Stimulated activated CD4-positive, alpha-beta T cell treated with anti-CD3 and anti-CD28 coated beads, Interleukin-2, amount 100 ng/mL, for 24 hours (primary cell): Measurements from ENCODE around the gene USP28.
A peak's percentile ranks its signal among the peaks of the same experiment; 100 is the strongest.
"Not testable (repeated sequence)": the region's sequence is repeated elsewhere in the genome, so short reads cannot be mapped to it uniquely, and the experiment has no call there.

Source experiments
- DNase-seq, 2 donors: peaks; one replicate each; pipeline ENCODE4 v3.0.0-alpha.2; 2020

USP28 gene, protein sequence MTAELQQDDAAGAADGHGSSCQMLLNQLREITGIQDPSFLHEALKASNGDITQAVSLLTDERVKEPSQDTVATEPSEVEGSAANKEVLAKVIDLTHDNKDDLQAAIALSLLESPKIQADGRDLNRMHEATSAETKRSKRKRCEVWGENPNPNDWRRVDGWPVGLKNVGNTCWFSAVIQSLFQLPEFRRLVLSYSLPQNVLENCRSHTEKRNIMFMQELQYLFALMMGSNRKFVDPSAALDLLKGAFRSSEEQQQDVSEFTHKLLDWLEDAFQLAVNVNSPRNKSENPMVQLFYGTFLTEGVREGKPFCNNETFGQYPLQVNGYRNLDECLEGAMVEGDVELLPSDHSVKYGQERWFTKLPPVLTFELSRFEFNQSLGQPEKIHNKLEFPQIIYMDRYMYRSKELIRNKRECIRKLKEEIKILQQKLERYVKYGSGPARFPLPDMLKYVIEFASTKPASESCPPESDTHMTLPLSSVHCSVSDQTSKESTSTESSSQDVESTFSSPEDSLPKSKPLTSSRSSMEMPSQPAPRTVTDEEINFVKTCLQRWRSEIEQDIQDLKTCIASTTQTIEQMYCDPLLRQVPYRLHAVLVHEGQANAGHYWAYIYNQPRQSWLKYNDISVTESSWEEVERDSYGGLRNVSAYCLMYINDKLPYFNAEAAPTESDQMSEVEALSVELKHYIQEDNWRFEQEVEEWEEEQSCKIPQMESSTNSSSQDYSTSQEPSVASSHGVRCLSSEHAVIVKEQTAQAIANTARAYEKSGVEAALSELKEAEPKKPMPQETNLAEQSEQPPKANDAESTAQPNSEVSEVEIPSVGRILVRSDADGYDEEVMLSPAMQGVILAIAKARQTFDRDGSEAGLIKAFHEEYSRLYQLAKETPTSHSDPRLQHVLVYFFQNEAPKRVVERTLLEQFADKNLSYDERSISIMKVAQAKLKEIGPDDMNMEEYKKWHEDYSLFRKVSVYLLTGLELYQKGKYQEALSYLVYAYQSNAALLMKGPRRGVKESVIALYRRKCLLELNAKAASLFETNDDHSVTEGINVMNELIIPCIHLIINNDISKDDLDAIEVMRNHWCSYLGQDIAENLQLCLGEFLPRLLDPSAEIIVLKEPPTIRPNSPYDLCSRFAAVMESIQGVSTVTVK

DNA sequence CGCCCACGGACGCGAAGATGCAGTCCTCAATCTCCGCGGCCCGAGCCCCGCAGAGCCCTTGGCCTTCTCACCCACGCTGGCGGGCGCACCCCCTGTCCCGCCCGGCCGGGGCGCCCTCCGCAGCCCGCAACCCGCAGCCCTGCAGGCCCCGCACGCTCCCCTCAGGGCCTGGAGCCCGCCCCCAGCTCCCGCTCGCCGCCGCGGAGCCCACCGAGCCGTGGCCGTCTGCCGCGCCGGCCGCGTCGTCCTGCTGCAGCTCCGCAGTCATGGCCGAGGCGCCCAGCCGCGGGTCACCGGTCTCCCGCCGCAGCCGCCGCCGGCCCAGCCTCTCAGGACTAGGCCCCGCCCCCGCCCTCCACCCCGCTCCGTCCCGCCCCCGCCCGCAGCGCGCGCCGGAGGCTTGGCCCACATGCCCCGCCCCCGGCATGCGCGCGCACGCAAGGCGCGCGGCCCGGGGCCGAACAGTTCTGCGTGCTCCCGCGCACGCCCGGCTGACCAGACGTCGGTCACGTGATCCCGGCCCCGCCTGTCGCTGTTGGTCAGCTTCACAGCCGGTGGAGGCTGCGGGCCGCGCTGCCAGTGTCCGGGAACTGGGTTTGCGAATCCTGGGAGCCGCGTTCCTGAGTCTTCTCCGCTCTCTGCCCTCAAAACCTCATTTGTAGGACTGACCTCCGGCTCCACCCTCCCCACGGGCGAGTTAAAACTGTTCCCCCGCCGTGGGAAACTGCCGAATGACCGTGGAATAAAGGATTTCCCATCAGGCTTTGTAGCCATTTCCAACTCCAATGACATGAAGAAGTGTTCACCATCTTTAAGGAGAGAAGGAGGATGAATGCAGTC, at the start of gene USP28:
TSS of gene USP28 (minus strand) at position 339 of the 840 bp plus-strand sequence. CDS start at position 268, 71 bp downstream.
- DNase-seq = peak; percentile 77 to 86

DNA sequence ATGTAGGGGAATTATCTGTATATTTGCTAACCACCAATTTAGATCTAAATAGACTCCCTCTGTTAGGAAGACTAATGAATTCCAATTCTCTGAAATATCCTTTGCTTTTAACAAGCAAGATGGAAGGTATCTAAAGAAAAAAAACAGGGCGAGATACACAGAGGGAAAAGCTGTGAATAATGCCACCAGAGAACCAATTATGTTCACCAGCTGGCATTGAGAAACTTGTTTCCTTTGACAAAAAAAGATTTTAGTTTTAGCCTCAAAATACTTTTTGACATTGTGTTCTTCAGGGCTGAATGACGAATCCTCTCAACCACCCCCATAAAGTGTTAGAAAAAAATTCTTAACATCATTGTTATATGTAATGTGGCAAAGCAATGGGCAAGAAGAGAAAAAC, 48.2 kb upstream of the USP28 start:
- DNase-seq = no peak

DNA sequence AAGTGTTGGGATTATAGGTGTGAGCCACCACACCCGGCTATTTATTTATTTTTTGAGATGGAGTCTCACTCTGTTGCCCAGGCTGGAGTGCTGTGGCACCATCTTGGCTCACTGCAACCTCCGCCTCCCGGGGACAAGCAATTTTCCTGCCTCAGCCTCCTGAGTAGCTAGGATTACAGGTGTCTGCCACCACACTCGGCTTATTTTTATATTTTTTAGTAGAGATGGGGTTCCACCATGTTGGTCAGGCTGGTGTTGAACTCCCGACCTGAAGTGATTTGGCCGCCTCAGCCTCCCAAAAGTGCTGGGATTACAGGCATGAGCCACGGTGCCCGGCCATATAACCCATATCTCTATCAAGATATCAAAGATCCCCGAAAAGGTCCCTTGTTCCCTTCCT, 36.1 kb upstream of the USP28 start:
- DNase-seq = not testable (repeated sequence)

DNA sequence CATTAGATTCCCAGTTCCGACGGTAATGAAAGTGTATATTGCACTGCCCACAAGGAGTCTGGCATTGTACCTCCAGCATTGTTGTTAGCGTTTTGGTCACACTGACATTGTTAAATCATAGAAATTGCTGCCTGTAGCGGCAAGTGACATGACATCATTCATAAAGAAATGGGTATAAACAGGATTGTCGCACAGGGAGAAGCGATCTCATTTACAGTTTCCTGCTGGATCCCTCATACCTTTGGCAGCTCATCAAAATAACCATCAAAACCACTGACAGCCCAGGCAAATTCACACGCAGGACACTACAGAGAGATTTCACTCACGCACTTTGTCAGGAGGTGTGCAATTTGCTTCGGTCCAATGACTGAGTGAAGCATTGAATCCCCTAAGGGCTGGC, 32.7 kb upstream of the USP28 start:
- no peak for DNase-seq

DNA sequence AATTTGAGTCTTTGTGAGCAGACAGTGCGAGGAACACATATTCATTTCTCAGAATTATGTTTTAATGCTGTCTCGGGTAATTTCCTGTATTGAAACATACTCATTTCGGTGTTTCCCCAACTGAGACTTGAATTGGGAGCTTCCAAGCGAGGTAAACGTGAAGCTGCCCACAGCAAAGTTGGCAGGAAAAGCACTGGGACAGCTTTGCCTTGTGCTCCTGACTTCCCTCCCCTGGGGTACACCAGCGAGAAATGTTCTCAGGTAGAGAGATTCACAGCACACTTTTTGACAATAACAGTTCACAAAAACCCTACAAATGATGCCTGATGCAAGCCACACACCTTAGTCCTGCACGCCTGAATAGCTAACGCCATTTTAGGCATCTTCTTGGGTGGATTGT, 32.3 kb upstream of the USP28 start:
- DNase-seq = no peak

DNA sequence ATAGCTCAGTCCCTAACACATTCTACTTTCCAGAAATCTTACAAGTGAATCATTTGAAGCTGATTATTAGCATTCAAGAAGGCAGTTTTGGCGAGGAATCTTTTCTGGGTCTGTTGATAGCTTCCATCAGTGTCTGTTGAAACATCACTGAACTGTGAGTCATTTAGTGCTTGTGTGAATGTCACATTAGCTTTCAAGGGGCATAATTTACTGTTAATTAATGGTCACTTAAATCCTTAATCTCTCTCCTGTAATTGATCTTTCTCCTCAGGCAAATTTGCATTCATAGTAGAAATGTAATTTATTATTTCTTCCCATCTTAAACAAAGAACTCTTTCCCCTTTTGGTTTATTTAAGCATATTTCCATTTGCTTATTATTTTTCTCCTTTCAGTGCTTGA, 31.8 kb upstream of the USP28 start:
- no peak for DNase-seq

DNA sequence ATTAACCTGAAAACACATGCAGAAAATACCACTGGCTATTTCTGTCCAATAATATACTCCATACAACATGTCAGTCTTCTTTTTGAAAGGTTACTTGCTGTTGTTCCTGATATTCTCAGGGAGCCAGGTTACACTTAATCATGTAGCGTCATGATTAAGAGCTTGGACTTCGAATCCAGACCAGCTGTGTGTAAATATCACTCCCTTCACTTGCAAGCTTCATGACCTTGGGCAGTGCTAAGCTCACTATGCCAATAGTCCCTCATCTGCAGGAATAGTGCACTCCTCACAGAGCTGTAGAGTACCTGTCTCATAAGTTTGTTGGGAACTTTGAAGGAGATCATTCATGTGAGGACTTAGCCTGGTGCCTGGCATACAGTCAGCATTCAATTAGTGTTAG, 31.1 kb upstream of the USP28 start:
- DNase-seq = no peak

DNA sequence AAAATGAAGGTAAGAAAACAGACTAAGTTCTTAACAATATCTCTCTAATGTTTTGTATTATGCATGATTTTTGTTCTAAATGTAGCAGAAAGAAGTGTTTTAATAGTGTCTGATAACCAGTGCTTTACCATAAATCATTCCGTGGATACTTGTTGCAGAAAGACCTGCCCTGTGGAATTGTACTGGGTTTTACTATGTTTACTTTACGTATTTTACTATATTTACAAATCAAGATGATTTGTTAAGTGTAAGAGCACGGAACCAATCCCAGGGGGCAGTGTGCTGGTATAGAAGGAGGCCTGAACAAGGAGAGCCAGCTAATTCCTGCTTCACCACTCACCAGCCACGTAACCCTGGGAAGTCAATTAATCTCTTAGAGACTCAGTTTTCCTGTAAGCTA, 30.7 kb upstream of the USP28 start:
- DNase-seq = no peak

DNA sequence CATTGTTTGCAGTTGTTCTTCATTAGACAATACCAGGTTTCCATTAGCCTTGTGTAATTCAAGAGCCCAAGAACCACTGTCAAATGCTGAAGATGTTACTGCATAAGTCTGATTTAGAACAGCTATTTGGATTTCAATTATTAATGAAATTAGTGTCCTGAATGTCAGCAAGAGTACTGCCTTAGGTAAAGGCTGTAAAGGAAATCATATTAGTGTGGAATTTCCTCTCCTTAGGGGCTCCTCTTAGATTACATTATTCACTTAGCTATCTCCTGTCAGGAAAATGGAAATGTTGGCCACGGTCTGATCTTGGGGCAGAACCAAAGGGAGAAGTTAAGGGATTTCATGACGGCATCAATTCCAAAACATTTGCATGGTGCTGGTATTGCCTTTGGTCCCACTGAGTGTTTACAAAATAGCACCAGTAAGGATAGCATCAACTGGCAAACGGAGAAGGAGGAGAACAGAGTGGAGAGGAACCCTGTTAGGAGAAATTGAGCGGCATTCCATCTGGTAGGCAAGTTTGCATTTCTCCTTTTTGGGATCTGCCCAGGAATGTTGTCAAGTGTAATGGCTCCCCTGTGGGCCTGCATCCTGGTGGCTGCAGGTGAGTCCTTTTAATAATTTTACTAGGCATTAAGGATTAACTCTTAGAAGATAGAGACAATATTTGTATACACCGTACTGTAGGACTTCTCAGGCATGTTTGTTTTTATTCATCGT, 29.2 kb upstream of the USP28 start, which contains the start of gene HTR3B:
TSS of gene HTR3B (plus strand) at position 418 of the 723 bp plus-strand sequence. CDS start at position 556, 138 bp downstream.
- no peak for DNase-seq

DNA sequence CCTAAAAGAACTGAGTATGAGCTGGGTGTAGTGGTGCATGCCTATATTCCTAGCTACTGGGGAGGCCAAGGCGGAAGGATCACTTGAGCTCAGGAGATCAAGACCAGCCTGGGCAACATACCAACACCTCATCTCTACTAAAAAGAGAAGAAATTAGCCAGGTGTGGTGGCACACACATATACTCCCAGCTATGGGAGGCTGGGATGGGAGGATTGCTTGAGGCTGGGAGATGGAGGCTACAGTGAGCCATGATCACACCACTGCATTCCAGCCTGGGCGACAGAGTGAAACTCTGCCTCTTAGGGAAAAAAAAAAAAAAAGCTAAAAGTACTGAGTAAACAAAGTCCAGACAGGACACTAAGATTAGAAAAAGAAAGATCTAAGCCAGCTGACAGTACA, 25.8 kb upstream of the USP28 start:
- DNase-seq = no peak

DNA sequence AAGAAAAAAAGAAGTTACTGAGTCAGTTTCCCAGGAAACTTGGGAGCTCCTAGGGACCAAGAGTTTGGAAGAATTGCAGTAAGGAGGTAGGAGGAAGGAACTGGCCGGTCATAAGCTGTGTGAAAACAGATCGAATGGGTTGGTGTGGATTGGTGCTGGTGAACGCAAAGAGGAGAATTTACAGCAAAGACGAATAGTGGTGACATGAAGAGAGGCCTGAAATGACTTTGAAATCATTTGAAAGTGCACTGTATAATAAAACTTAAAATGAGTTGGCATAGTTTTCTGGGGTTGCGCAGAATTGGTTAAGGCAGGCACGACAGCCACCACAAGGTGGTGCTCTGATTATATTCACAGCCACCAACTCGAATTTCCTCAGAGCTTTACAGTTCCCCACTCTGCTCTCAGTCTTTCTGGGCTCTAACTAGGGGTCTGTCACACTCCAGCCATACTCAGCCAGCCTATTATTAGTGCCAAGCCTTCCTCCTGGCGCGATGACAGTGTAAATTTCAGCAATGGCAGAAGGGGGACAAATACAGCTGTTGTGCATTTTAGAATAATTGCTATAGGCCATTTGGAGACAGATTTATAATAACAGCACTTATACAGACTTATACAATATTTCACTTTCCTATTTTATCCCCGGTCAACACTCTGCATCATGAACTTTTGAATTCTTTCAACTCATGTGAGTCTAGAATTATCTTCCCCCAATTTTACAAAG, 20.9 kb upstream of the USP28 start:
- peak; percentile 34 to 37 for DNase-seq

DNA sequence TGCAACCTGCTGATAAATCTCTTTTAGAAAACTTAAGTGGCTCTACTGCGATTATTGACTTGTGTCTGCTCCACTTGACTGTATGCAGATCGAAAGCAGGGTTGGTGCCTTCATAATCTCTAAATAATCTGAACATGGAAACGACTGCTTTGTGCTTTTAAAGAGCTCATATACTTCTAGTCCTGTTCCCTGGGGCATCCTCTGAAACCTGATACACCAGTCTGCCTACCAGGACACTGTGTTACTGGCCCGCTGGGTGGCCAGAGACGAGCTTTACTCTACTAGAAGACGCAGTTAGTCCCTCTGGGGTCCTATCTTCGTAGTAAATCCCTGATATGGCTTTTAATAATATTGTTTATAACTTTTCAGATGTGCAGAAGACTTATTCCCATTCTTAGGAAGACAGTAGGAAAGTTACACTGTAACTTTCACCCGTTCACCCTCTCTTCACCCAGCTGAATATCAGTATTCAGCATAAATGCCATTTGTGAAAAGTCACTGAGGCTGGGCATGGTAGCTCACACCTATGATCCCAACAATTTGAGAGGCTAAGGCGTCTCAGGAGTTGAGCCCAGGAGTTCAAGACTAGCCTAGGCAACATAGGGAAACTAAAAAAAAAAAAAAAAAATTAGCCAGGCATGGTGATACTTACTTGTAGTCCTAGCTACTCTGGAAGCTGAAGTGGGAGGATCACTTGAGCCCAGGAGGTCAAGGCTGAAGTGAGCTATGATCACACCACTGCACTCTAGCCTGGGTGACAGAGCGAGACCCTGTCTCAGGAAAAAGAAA, 20.2 kb upstream of the USP28 start:
- DNase-seq = no peak

DNA sequence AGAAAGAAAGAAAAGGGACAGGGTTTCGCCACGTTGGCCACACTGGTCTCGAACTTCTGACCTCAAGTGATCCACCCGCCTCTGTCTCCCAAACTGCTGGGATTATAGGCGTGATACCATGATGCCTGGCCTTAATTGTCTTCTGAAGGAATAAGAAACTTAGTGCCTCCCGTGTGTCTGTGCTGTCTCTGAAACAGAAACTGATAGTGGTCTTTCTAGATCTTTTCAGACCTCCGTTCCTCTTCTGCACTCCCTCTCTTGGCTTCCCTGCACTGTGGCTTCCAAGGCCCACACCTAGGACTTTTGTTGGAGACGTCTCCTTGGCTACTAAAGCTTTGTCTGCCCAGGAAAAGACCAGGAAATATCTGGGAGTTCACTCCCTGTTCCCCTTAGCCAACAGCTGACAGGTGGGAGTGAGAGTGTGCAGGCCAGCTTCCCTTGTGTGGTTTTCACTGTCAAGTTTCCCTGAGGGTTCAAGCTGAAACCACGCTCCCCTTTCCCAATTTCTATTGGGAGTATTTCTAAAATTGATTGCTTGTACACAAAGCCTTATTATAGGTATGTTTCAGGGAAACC, 19.1 kb upstream of the USP28 start:
- no peak for DNase-seq

DNA sequence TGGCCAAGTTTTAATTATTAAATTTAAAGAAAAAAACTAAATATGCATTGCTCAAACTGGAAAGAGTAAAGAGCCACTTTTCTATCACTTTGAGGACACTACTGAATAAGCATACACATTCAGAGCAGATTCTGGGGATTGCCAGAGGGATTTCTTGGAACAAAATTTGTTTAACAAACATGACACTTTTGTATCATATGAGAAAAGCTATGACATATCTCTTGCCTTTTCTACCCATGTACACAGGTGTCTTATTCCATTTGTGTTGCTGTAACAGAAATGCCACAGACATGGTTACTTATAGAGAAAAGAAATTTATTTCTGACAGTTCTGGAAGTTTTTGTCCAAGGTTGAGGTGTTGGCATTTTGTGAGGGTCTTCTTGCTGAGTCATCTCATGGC, 13.5 kb upstream of the USP28 start:
- DNase-seq = no peak

DNA sequence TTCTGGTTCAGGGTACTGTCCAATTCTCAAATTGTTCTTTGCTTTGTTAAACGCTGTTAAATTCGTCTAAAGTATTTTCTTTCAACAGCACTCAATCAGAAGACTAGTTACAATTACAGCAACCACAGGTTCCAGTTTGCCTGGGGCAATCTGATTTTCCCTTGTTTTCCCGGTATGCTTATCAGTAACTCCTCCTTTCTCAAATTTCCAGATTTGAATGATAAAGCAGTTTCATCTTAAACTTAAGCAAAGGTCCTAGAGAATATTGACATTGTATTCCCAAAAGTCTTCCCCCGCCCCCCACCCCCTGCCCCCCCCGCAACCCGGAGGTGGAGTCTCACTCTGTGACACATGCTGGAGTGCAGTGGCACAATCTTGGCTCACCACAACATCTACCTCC, 10.5 kb upstream of the USP28 start:
- no peak for DNase-seq

DNA sequence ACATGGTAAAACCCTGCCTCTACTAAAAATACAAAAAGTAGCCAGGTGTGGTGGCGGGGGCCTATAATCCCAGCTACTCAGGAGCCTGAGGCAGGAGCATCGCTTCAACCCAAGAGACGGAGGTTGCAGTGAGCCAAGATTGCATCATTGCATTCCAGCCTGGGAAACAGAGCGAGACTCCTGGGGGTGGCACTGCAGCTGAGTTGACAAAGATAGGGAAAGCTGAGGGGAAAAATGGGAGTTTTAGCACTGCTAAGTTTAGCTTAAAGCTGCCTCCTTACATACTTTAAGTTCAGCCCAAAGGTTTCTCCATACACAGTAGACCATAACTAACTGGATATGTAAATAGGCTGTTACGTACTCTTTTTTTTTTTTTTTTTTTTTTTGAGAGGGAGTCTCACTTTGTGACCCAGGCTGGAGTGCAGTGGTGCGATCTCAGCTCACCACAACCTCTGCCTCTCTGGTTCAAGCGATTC, 9.0 kb upstream of the USP28 start:
- DNase-seq = no peak

DNA sequence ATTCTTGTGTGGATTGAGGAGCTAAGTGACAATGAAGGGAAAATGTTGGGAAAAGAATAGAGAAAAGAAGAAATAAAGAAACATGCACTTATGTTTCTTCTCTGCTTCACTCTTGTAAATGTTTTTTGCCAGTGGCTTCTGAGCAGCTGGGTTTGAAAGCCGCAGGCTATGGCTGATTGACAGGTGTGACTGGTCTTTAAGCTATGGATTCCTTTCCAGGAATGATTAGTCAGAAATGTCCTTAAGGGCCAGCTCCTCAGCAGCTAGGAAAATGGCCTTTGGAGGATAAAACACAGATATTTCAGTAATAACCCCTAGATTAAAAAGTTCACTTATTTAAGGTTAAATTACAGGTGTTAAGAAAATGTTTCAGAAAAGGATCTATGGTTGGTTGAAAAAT, 6.5 kb upstream of the USP28 start:
- DNase-seq = no peak

DNA sequence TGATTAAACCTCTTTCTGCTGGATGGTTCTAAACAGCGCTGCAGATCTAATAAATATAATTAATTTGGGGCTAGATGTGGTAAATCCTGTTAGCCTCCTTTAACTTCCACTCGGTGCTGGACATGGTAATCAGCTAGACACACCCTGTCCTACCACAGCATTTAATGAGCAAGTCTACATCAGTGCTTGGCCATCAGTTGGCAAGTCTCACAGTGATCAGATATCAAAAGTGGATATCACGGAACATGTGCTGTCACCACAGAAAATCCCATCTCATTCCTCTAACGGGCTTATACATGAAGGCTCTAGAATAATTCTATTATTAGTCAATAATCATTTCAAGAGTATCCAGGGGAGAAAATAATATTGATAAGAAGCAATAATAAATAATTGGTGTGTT, 5.6 kb upstream of the USP28 start:
- DNase-seq = no peak

DNA sequence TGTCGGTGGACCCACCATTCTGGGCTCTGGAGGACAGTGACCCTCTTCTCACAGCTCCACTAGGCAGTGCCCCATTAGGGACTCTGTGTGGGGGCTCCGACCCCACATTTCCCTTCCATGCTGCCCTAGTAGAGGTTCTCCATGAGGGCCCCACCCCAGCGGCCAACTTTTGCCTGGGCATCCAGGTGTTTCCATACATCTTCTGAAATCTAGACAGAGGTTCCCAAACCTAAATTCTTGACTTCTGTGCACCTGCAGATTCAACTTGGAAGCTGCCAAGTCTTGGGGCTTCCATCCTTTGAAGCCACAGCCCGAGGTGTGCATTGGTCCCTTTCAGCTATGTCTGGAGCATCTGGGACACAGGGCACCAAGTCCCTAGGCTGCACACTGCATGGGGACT, 4.1 kb upstream of the USP28 start:
- not testable (repeated sequence) for DNase-seq

DNA sequence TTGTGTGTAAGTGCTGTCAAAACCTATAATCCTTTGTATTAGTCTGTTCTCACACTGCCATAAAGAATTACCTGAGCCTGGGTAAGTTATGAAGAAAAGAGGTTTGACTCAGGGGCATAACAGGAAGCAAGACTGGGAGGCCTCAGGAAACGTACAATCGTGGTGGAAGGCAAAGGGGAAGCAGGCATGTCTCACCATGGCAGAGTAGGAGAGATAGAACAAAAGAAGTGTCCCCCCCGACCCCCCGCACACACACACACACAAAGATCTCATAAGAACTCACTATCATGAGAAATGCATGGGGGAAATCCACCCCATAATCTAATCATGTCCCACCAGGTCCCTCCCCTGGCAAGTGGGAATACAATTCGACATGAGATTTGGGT, 2.3 kb upstream of the USP28 start:
- no peak for DNase-seq
